Heart right ventricle (tissue), 16 donors: ENCODE measurements around the gene MAPKAP1. TPM values are rescaled to one million over a fixed set of nuclear protein-coding genes. Genes with fewer than 3 reads are reported as not detected.

ENCODE experiments used
- ATAC-seq, 8 donors: fragments of 200-7000 bp; cut with Tn5 transposase; one replicate each; pipeline ENCODE4 v1.9.1; 2020; ENCODE audit warnings: mild to moderate bottlenecking in 8 of 8, moderate library complexity in 8 of 8, moderate number of reproducible peaks in 1 of 8
- DNase-seq, 2 donors: peaks; one replicate each; pipeline ENCODE4 v3.0.0-alpha.2; 2020
- H3K27ac ChIP-seq, 10 donors: fragments of 200-600 bp; sonication (generic) in 2 of 10; one replicate each; pipeline versions ENCODE4 v1.5.0 to v1.8.0; 2020 to 2022; ENCODE audit warnings: mild to moderate bottlenecking in 3 of 10
- H3K27me3 ChIP-seq, 7 donors: fragments of 200-600 bp; one replicate each; pipeline ENCODE4 v1.8.0; 2021 to 2022; ENCODE audit warnings: mild to moderate bottlenecking in 2 of 7
- H3K36me3 ChIP-seq, 9 donors: fragments of 200-600 bp; sonication (generic) in 1 of 9; one replicate each; pipeline versions ENCODE4 v1.5.0 to v1.8.0; 2020 to 2022; ENCODE audit warnings: mild to moderate bottlenecking in 2 of 9
- H3K4me1 ChIP-seq, 9 donors: fragments of 200-600 bp; sonication (generic) in 1 of 9; one replicate each; pipeline versions ENCODE4 v1.5.0 to v1.8.0; 2020 to 2022; ENCODE audit warnings: mild to moderate bottlenecking in 4 of 9
- H3K4me3 ChIP-seq, 10 donors: fragments of 200-600 bp; sonication (generic) in 2 of 10; one replicate each; pipeline versions ENCODE4 v1.5.0 to v1.8.0; 2020 to 2022; ENCODE audit warnings: mild to moderate bottlenecking in 7 of 10, moderate library complexity in 2 of 10
- H3K9me3 ChIP-seq, 11 donors: fragments of 200-600 bp in 10 of 11; sonication (generic) in 2 of 11; one replicate each; pipeline versions ENCODE4 v1.5.0 to v1.8.0; 2013 to 2022; ENCODE audit warnings: mild to moderate bottlenecking in 2 of 11, control low read depth in 1 of 11, moderate library complexity in 1 of 11
- WGBS, 2 donors: extraction: QIAGEN DNeasy Blood & Tissue Kit; methylation state at CpG; one replicate each; pipeline ENCODE4 v1.1.7; 2013; ENCODE audit warnings: inconsistent platforms in 1 of 2; 5-methylcytosine and 5-hydroxymethylcytosine counted together
- intact Hi-C, 10 donors: fragments of 100-400 bp; cut with DNase I; formaldehyde crosslinking; loops; one replicate each; pipeline versions ENCODE4 v1.11.1 to v1.14.2; 2022
- polyA plus RNA-seq, 2 donors: library from polyadenylated mRNA; stranded (reverse); fragments of 200-250 nt; gene quantifications; one replicate each; pipeline ENCODE4 v1.2.3, GENCODE V29; 2013
- total RNA-seq, 10 donors: library from RNA; stranded (reverse); fragmentation: NEBNext Ultra II Directional in 3 of 10; extraction: Animal tissue kit (Norgen Biotek cat#: 25700) in 3 of 10; gene quantifications; one replicate each; pipeline versions ENCODE4 v1.2.1 to v1.2.4, GENCODE V29; 2021 to 2023
- TF ChIP-seq, protein P1 (sequence below), 9 donors: fragments of 200-600 bp; sonication (generic) in 2 of 9; IDR thresholded peaks; one replicate each; pipeline versions ENCODE4 v1.5.0 to v1.8.0; 2021 to 2022; ENCODE audit warnings: antibody characterized with exemption in 9 of 9, mild to moderate bottlenecking in 5 of 9, moderate library complexity in 1 of 9
- donor health status: Arrhythmogenic right ventricular cardiomyopathy.
- donor health status: ischemic (EF 13 %, LVEDD 7.1; RV severe dilation, severe dysfunction).
- donor health status: healthy with polysubstance abuse.
- donor health status: DM: no; HTN: yes; CAD: no.
- donor health status: DM: no; HTN: no; CAD: no.
- donor health status: ischemic (EF 25% LVEDD 6.9; RV normal size, moderate dysfunction).
- donor health status: ischemic (EF 25% LVEDD 5.7; RV mildly dilated, moderate dysfunction).
- donor health status: healthy.
- donor health status: DM: yes; HTN: yes; CAD: no.
- donor health status: Ischemic cardiomyopathy.
- donor health status: ischemic (EF 35%, LVEDD 5.7; RV mildly dilated, moderate dysfunction).
- donor health status: nonischemic (EF 11% LVEDD 7.7; RV severe dilation, severe dysfunction).
- donor health status: DM: yes; HTN: yes; CAD: no.
- donor health status: PGD.
- donor health status: ischemic (EF 29% LVEDD 5.4; RV normal size, mild dysfunction).
- donor health status: nonischemic (EF 23%, LVEDD 6.1; RV moderate dilation, normal function).

Gene MAPKAP1
- total and polyA plus RNA-seq, 12 donors, result 102 to 143 (median 116) TPM

- H3K4me3 ChIP-seq, result no peak overlapping the region
- H3K27ac ChIP-seq, result peak overlapping the region in 4 of 10 donors; percentile 18 to 41 (median 32)
- intact Hi-C loops, result loop anchor here in 5 of 10 donors (5.0 to 10.0 kb wide), 7 partner anchors 71 to 671 kb away; partner anchors contain the start of gene PBX3 (in 2 of the 5)
- no peaks in the 10 kb centered on the region for H3K9me3 ChIP-seq
- H3K4me1 ChIP-seq, result peaks cover 0 to 36% (median 18%) of the 10 kb centered on the region in 9 donors
- no peaks in the 10 kb centered on the region for H3K27me3 ChIP-seq
- TF ChIP-seq, protein P1, sequence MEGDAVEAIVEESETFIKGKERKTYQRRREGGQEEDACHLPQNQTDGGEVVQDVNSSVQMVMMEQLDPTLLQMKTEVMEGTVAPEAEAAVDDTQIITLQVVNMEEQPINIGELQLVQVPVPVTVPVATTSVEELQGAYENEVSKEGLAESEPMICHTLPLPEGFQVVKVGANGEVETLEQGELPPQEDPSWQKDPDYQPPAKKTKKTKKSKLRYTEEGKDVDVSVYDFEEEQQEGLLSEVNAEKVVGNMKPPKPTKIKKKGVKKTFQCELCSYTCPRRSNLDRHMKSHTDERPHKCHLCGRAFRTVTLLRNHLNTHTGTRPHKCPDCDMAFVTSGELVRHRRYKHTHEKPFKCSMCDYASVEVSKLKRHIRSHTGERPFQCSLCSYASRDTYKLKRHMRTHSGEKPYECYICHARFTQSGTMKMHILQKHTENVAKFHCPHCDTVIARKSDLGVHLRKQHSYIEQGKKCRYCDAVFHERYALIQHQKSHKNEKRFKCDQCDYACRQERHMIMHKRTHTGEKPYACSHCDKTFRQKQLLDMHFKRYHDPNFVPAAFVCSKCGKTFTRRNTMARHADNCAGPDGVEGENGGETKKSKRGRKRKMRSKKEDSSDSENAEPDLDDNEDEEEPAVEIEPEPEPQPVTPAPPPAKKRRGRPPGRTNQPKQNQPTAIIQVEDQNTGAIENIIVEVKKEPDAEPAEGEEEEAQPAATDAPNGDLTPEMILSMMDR (IDR thresholded peaks at IDR 0.05), result no peak
- WGBS, 2 donors, result 69 to 71% methylated on average over 7 of the region's 7 CpGs
- ATAC-seq (peak in 1 of 8 donors; percentile 45), DNase-seq (peak in 1 of 2 donors; percentile 30)
- peaks cover 0 to 39% (median 0%) of the 10 kb centered on the region in 9 donors for H3K36me3 ChIP-seq
Measured at GRCh38 chr9:125556046-125556721, 150.8 kb downstream of the MAPKAP1 start.

- H3K9me3 ChIP-seq, result no peaks in the 10 kb centered on the region
- H3K4me1 ChIP-seq, result peaks cover 5 to 50% (median 33%) of the 10 kb centered on the region in 9 donors
- no peak for ATAC-seq
- intact Hi-C loops, result loop anchor here in 5 of 10 donors (5.0 to 10.0 kb wide), 7 partner anchors 73 to 673 kb away; partner anchors contain the start of gene PBX3 (in 2 of the 5)
- 89 to 93% methylated on average over 3 of the region's 3 CpGs for WGBS, 2 donors
- H3K27ac ChIP-seq, result no peak overlapping the region
- no peaks in the 10 kb centered on the region for H3K27me3 ChIP-seq
- no peak for DNase-seq
- TF ChIP-seq, protein P1 (IDR thresholded peaks at IDR 0.05), result no peak
- no peak overlapping the region for H3K4me3 ChIP-seq
- peaks cover 0 to 39% (median 0%) of the 10 kb centered on the region in 9 donors for H3K36me3 ChIP-seq
Measured at GRCh38 chr9:125554726-125555125, 152.3 kb downstream of the MAPKAP1 start.

DNA sequence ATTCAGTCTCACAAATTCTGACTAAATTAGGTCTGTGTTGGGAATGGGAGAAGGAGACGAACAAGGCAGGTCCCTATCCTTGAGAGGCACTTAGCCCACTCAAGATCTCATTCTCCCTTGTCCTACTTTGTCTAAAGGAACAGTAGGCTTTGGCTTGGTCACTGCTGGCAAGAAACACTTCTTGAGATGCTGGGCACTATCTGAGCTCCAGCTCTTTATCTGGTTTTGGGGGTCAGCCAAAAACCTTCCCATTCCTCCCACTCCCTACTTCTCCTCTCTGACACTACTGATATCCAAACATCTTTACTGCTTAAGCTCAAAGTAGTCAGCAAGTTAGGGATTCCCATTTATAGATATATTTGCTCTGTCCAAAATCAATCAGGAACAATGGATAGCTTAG is 155.2 kb downstream of the MAPKAP1 start:
- Histone ChIP-seq H3K9me3 (no peaks in the 10 kb centered on the region), H3K27ac (no peak overlapping the region), H3K4me3 (no peak overlapping the region), H3K4me1 (peaks cover 17 to 66% (median 34%) of the 10 kb centered on the region in 9 donors), H3K27me3 (no peaks in the 10 kb centered on the region), H3K36me3 (peaks cover 0 to 9% (median 0%) of the 10 kb centered on the region in 9 donors)
- TF ChIP-seq, protein P1 (IDR thresholded peaks at IDR 0.05), result no peak
- WGBS, 2 donors, result 46 to 53% methylated on average over 1 of the region's 1 CpG
- intact Hi-C loops, result loop anchor here in 3 of 10 donors (10.0 kb wide), 3 partner anchors 137 to 673 kb away; partner anchors contain the start of gene PBX3 (in 1 of the 3)
- ATAC-seq (no peak), DNase-seq (no peak)

DNA sequence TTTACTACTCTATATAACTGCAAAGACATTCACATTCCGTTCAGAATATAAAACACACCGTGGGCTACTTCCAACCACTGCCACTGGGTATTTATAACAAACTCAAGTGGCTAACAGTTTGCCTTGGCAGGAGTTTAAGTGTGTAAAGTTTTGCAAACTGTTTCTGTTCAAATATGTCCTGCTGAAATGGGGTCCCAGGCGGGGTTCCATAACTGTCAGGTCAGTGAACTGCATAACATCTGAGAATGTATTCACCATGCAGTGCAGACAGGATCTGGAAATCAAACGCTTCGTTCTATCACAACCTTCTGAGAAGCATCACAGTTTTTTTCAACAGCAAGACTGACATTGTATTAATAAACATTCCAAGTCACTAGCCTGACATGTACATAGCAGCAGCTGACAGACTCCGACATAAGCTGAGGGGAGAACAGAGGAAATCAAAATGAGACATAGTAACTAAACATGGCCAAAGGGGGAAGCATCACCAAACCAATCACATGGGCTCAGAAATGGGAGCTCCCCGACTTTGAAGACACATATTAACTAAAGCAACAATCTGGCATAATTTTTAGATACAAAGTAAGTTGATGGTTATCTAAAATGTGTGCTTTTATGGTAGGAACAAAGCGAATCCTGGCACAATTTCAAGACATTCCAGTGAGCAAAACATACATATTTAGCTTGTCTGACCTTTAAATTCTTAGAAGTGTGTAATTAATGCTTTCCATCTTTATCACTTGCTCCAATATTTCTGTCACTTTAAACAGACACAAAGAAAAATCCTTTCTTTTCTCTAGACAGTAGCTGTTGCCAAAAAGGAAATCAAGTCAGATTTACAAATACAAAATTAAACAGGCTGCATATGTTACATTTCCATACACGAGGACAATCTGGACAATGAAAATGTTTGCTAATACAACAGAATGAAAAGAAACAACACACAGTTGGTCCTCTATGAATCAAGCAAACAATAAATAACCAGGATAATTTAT is 156.8 kb downstream of the MAPKAP1 start:
- H3K4me1 ChIP-seq, result peaks cover 22 to 66% (median 48%) of the 10 kb centered on the region in 9 donors
- peak overlapping the region; percentile 54 to 87 (median 82) for H3K27ac ChIP-seq
- no peaks in the 10 kb centered on the region for H3K9me3 ChIP-seq
- intact Hi-C loops, result loop anchor here in 4 of 10 donors (5.0 to 10.0 kb wide), 4 partner anchors 78 to 675 kb away; partner anchors contain the start of gene PBX3 (in 1 of the 4)
- ATAC-seq (peak; percentile 6 to 58 (median 46)), DNase-seq (no peak)
- WGBS, 2 donors, result 29 to 37% methylated on average over 9 of the region's 9 CpGs
- TF ChIP-seq, protein P1 (IDR thresholded peaks at IDR 0.05), result no peak
- peaks cover 0 to under 1% (median 0%) of the 10 kb centered on the region in 9 donors for H3K36me3 ChIP-seq
- H3K4me3 ChIP-seq, result peak overlapping the region in 3 of 10 donors; percentile 3 to 10 (median 8)
- H3K27me3 ChIP-seq, result no peaks in the 10 kb centered on the region
